Left cardiac atrium (tissue), 4 donors: ENCODE data around the gene GPRC5A. TPM values are rescaled to one million over a fixed set of nuclear protein-coding genes. Genes with fewer than 3 reads are reported as not detected.
"Not testable (repeated sequence)": the region's sequence is repeated elsewhere in the genome, so short reads cannot be mapped to it uniquely, and the experiment has no call there.

Experiments used
- ATAC-seq, 2 donors: fragments of 200-7000 bp; cut with Tn5 transposase; one replicate each; pipeline ENCODE4 v1.9.1; 2020; ENCODE audit warnings: mild to moderate bottlenecking in 2 of 2, moderate library complexity in 2 of 2
- DNase-seq: peaks from one replicate; pipeline ENCODE4 v3.0.0-alpha.2; 2020
- intact Hi-C, 2 donors: fragments of 100-400 bp; cut with DNase I; formaldehyde crosslinking; loops; one replicate each; pipeline versions ENCODE4 v1.14.1 to v1.15.1; 2022 to 2023
- long read RNA-seq: library from polyadenylated mRNA; unstranded; transcript quantifications from one replicate; pipeline ENCODE4 v2.0.0, GENCODE V29; 2021
- total RNA-seq, 2 donors: library from RNA; stranded (reverse); fragmentation: NEBNext Ultra II Directional; extraction: Animal tissue kit (Norgen Biotek cat#: 25700); gene quantifications; one replicate each; pipeline ENCODE4 v1.2.1, GENCODE V29; 2021
- donor health status: DM: no; HTN: yes; CAD: no.
- donor health status: DM: no; HTN: yes; CAD: no; lungs with severe emphysema.
- donor health status: DM: yes; HTN: yes; CAD: no.
- donor health status: Dilated cardiomyopathy.

Gene GPRC5A, protein sequence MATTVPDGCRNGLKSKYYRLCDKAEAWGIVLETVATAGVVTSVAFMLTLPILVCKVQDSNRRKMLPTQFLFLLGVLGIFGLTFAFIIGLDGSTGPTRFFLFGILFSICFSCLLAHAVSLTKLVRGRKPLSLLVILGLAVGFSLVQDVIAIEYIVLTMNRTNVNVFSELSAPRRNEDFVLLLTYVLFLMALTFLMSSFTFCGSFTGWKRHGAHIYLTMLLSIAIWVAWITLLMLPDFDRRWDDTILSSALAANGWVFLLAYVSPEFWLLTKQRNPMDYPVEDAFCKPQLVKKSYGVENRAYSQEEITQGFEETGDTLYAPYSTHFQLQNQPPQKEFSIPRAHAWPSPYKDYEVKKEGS
- total RNA-seq = 1 to 10 TPM; 2.6 to 5.6 TPM
- long read RNA-seq, full-length matches to known transcripts = 1 of 1 reads
- long read RNA-seq, partial matches to known transcripts = 0 of 1 reads
- long read RNA-seq, other reads (novel, unspliced or antisense) = 0 of 1 reads

DNA sequence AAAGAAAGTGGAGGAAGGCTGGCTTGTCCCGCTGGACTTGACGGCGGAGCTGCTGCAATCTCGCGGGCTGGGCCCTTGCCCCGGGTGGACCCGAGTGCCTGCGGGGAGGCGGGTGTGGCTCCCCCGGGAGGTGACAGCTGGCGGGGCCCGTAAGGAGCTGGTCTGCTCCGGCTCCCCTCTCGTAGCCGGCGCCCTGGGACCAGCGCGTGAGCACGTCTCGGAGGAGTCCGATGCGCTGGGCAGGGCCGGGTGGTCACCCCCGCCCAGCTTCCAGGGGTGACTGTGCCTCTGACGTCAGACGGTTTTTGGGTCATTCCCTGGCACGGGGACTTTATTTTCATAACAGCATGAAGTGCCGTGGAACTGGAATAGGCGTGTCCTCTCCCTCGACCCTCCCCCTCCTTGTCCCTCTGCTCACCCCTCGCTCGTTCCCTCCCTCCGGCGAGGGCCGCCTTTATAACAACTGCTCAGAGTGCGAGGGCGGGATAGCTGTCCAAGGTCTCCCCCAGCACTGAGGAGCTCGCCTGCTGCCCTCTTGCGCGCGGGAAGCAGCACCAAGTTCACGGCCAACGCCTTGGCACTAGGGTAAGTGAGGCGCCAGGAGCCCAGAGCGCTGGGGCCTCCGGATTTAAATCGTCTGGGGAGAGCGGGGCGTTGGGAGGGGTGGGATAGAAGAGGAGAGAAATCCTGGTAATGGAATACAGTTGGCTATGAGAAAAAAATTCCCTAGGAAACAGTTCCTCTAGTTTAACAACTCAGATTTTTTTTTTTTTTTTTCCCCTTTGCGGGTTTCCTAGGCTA lies at the start of gene GPRC5A:
GPRC5A (plus strand) TSS at position 483 of the 801 bp plus-strand sequence. CDS start 16,688 bp downstream, outside the sequence.
- ATAC-seq = peak; percentile 84 to 94
- intact Hi-C loops = no loop called here
- DNase-seq = peak; percentile 88

DNA sequence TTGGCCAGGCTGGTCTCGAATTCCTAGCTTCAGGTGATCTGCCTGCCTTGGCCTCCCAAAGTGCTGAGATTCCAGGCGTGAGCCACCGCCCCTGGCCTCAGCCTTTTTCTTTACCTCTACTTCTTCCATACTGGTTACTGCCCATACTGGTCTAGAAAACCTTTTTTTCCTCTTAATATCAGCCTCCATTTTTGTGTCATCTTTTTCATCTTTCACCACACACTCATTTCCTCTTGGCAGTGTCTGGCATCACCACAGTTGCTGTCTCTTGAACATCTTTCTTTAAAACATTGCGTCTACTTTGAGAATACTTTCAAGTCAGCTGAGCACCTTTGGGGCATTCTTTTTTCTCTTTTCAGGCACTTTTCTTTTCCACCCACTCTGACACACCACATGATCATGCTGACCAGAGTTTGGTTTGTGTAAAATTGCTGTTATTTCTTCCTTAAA lies 45.5 kb upstream of the GPRC5A start:
- ATAC-seq = no peak
- intact Hi-C loops = no loop called here

DNA sequence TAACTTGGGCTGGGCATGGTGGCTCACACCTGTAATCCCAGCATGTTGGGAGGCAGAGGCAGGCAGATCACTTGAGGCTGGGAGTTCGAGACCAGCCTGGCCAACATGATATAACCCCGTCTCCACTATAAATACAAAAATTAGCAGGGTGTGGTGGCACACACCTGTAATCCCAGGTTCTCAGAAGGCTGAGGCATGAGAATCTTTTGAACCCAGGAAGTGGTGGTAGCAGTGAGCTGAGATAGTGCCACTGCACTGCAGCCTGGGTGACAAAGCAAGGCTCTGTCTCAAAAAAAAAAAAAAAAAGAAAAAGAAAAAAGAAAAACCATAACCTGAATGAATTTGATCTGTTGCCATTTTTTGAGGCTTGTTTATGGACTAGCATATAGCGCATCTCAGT lies 44.6 kb upstream of the GPRC5A start:
- intact Hi-C loops, ATAC-seq: not testable (repeated sequence)

More for the DNA sequence above, 45.5 kb upstream of the GPRC5A start:
- no peak for DNase-seq

DNA sequence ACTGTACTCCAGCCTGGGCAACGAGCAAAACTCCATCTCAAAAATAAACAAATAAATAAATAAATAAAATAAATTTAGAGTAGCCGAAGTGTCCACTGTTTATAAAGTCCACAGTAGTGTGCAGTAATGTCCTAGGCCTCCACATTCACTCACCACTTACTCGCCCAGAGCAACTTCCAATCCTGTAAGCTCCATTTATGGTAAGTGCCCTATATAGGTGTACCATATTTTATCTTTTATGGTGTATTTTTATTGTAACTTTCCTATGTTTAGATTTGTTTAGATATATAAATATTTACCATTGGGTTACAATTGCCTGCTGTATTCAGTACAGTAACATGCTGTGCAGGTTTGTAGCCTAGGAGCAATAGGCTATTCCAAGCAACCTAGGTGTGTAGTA lies 37.9 kb upstream of the GPRC5A start:
- intact Hi-C loops = no loop called here
- ATAC-seq (no peak), DNase-seq (no peak)

More for the DNA sequence above, 44.6 kb upstream of the GPRC5A start:
- not testable (repeated sequence) for DNase-seq

DNA sequence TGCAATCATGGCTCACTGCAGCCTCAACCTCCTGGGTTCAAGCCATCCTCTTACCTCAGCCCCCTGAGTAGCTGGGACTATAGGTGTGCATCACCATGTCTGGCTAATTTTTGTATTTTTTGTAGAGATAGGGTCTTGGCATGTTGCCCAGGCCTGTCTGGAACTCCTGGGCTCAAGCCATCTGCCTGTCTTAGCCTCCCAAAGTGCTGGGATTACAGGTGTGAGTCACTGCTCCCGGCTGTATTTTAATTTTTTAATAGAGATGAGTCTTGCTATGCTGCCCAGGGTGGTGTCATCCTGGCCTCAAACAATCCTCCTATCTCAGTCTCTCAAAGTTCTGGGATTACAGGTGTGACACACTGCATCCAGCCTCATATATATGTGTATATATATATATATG lies 31.7 kb upstream of the GPRC5A start:
- intact Hi-C loops = no loop called here
- peak in 1 of 2 donors; percentile 79 for ATAC-seq
- DNase-seq = no peak

- intact Hi-C loops = no loop called here
- ATAC-seq (no peak), DNase-seq (no peak)
These were observed 27.1 kb upstream of the GPRC5A start for GRCh38 chr12:12864243-12864642.

- ATAC-seq (no peak), DNase-seq (no peak)
- intact Hi-C loops = no loop called here
These were observed 22.7 kb upstream of the GPRC5A start for GRCh38 chr12:12868477-12869235.

DNA sequence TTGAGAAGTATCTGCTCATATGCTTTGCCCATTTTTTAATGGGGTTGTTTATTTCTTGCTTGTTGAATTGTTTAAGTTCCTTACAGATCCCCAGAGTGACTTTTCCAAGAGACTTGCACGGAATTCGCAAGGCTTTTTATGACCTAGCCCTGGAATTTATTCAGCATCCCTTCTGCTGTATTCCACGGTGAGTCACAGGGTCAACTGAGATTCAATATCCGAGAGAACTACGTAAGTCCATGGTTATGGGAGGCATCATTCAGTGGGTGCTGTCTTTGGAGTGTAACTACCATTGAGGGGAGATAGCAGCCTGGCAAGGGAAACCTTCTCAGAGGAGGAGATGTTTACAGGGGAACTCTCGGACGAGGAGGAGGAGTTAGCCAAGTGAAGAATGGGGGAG lies 20.9 kb upstream of the GPRC5A start:
- intact Hi-C loops = no loop called here
- DNase-seq = no peak
- no peak for ATAC-seq

DNA sequence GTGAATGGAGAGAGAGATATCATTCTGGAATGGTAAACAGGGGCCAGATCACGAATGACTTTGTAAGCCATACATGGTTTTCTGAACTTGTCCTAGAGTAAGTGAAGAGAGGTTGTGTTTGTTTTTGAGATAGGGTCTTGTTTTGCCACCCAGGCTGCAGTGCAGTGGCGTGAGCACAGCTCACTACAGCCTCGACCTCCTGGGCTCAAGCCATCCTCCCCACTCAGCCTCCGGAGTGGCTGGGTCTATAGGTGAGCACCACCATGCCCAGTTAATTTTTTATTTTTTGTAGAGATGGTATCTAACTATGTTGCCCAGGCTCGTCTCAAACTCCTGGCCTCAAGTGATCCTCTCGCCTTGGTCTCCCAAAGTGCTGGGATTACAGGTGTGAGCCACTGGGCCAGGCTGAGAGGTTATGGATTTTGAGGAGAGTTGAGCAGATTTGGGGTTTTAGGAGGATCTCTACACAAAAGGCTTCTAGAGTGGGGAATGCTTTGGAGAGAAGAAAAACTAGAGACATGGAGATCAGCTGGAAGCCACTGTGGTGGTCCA lies 19.7 kb upstream of the GPRC5A start:
- ATAC-seq (no peak), DNase-seq (no peak)
- intact Hi-C loops = no loop called here

GRCh38 chr12:12872139-12872933 lies 19.0 kb upstream of the GPRC5A start:
- intact Hi-C loops = no loop called here
- ATAC-seq = peak in 1 of 2 donors; percentile 44
- DNase-seq = no peak

DNA sequence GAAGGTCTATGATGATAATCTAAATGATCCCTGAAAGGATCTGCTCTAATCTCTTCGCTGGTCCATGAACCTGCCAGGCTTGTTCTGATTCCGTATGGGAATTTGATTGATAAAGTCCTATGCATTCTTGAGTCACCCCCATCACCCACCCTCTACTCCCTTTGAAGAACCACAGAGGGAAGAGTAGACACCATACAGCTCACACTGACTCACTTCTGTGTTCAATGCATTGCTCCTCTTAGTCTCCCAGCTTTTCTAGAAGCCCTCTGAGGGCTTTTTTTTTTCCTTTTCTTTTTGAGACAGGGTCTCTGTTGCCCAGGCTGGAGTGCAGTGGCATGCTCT lies 18.5 kb upstream of the GPRC5A start:
- ATAC-seq (no peak), DNase-seq (no peak)
- intact Hi-C loops = no loop called here

GRCh38 chr12:12874029-12874428 lies 17.3 kb upstream of the GPRC5A start:
- intact Hi-C loops = no loop called here
- ATAC-seq (no peak), DNase-seq (no peak)

DNA sequence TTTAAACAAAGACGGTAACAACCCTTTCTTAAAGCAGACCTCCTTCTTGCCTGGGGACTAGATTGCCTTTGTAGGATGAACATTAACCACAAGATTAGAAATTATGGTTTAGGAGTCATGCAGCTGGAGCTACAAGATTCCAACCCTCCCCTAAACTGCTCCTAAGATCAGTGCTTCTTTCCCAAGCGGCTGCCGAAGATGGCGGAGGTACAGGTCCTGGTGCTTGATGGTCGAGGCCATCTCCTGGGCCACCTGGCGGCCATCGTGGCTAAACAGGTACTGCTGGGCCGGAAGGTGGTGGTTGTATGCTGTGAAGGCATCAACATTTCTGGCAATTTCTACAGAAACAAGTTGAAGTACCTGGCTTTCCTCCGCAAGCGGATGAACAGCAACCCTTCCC lies 16.1 kb upstream of the GPRC5A start:
- DNase-seq, ATAC-seq, intact Hi-C loops: not testable (repeated sequence)

DNA sequence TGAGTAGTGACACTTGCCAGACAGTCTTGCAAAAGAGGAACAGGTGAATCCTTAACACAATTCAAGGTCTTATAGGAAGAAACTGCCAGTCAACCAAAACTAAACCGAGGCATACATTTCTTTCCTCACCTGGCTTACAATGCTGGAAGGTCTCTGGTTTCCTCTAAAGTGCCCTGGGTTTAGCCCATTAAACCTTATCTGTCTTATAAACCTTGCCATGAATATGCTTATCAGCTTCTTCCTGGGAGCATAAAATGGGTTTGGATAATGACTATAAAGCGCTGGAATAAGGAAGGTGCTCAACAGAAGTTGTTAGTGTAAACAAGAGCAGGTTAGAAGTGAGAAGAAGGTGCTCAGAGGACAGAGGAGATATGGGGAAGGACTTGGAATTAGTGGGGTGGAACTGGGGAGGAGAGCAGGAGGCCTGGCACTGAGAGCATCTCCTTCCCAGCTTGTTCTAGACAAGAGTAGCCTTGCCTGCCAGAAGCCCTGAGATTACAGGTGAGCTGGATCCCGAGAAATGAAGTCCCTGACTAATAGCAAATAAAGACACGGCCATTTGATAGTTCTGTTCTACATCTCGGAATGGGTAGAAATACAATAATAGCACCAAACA lies 14.1 kb upstream of the GPRC5A start:
- DNase-seq (no peak), ATAC-seq (no peak)
- intact Hi-C loops = no loop called here

DNA sequence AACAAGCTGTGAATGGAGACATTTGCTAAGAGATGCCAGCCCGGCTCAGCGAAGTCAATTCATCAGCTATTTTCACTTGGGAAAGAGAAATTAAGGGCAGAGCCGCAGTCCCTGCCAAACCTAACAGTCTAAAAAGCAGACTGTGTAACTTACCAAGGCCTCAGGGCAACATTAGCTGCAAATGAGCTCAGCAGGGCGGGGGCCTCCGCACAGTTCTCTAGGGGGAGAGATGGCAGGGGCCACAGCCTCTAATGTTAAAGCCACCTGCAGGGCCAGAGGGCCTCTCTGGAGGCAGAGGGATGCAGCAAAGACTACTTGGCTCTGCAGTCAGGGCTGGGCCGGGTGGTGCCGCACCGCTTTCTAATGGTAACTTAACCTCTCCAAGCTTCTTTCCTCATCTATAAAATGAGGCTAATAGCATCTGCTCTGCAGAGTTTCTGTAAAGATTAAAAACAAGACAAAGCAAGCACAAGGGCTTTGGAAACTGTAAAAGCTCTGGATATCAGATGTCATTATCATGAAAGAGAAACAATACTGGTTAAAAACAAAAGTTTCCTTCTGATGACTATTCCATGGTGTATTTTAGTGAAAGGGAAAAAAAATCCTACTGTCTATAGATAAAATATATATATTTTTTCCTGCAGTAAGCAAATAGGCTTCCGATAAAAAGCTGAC lies 13.4 kb upstream of the GPRC5A start:
- intact Hi-C loops = no loop called here
- no peak for DNase-seq
- no peak for ATAC-seq

DNA sequence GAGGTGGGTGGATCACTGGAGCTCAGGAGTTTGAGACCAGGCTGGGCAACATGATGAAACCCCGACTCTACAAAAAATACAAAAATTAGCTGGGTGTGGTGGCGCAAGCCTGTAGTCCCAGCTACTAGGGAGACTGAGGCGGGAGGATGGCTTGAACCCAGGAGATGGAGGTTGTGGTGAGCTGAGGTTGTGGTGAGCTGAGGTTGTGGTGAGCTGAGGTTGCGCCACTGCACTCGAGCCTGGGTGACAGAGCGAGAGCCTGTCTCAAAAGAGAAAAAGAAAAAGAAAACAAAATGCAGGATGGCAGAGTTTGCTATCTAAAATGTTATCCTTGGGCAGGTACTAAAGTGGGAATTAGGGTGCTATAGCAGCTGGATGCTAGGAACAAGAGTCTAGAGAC lies 10.8 kb upstream of the GPRC5A start:
- intact Hi-C loops = no loop called here
- ATAC-seq (no peak), DNase-seq (no peak)

- no peak for ATAC-seq
- no peak for DNase-seq
- intact Hi-C loops = no loop called here
These were observed 10.0 kb upstream of the GPRC5A start for GRCh38 chr12:12881151-12881909.
